HepG2 (cell line): ENCODE results near the gene UQCR10. TPM values are rescaled to one million over a fixed set of nuclear protein-coding genes. Genes with fewer than 3 reads are reported as not detected.

Experiments
- ATAC-seq: fragments of 200-7000 bp; cut with Tn5 transposase; 3 replicates; pipeline ENCODE4 v1.9.1; 2020; ENCODE audit warnings: mild to moderate bottlenecking, moderate library complexity
- Bru-seq: library from RNA; stranded (reverse); fragments of 400-500 nt; gene quantifications from one replicate; lab custom pipeline; 2021; lab: Mats Ljungman, UMichigan
- BruChase-seq, 2 experiments: library from RNA; stranded (reverse); fragments of 400-500 nt; gene quantifications; one replicate each; lab custom pipeline; 2021; lab: Mats Ljungman, UMichigan
- BruUV-seq: library from RNA; stranded (reverse); fragments of 400-500 nt; replicated peaks from 2 replicates; lab custom pipeline; 2021; lab: Mats Ljungman, UMichigan
- CTCF ChIA-PET: fragments of 300-600 bp; formaldehyde crosslinking; extraction: SDS; loops from one replicate; lab custom pipeline; 2021; ENCODE audit warnings: low total read pairs, inconsistent platforms, low intra/inter-chr PET ratio; lab: Yijun Ruan, JAX
- POLR2A ChIA-PET: fragments of 350-600 bp; sonication (Branson Sonifier 250); formaldehyde crosslinking; loops from one replicate; lab custom pipeline; 2020; ENCODE audit warnings: antibody characterized with exemption, inconsistent platforms; lab: Yijun Ruan, JAX
- DNase-seq: peaks from one replicate; pipeline ENCODE4 v3.0.0-alpha.2; 2015; ENCODE audit warnings: low spot score
- FAIRE-seq: peaks from 3 replicates; lab custom pipeline; 2011; peaks lifted over from hg19 to GRCh38; lab: Jason Lieb, UNC
- H2AFZ ChIP-seq: one replicate; pipeline ENCODE4 v1.6.1; 2011; ENCODE audit warnings: low read length, inconsistent platforms
- H3K27ac ChIP-seq: fragments of 300-600 bp; 3 replicates; pipeline ENCODE4 v1.8.0; 2011; ENCODE audit warnings: mixed run types, mild to moderate bottlenecking, mixed read lengths, low read length, inconsistent platforms; ENCODE audit not compliant: insufficient read depth; ENCODE audit errors: extremely low read length
- H3K27me3 ChIP-seq, 2 experiments: fragments of 200-600 bp in 1 of 2; 2 replicates in 1 of 2; 3 replicates in 1 of 2; pipeline versions ENCODE4 v1.6.0 to v1.8.0; 2011; ENCODE audit warnings: low read length in 2 of 2, mild to moderate bottlenecking in 2 of 2, moderate library complexity in 2 of 2, inconsistent platforms in 1 of 2; ENCODE audit not compliant: insufficient read depth in 2 of 2, control insufficient read depth in 1 of 2
- H3K36me3 ChIP-seq, 2 experiments: fragments of 200-600 bp in 1 of 2; replicated peaks in 1 of 2; 2 replicates in 1 of 2; 3 replicates in 1 of 2; pipeline versions ENCODE4 v1.5.1 to v1.8.0; 2011; ENCODE audit warnings: low read length in 2 of 2, inconsistent platforms in 1 of 2; ENCODE audit not compliant: insufficient read depth in 2 of 2, control insufficient read depth in 1 of 2
- H3K4me1 ChIP-seq: 2 replicates; pipeline ENCODE4 v1.5.1; 2012; ENCODE audit warnings: low read length, inconsistent platforms; ENCODE audit not compliant: insufficient read depth
- H3K4me2 ChIP-seq: 2 replicates; pipeline ENCODE4 v1.6.0; 2011; ENCODE audit warnings: low read depth, low read length, inconsistent platforms
- H3K4me3 ChIP-seq, 3 experiments: fragments of 200-600 bp in 1 of 3; sonication (generic), shearing (Covaris generic) in 1 of 3; replicated peaks in 1 of 3; 2 replicates each; pipeline ENCODE4 v1.5.1; 2011 to 2016; ENCODE audit warnings: low read length in 3 of 3, inconsistent platforms in 2 of 3, low read depth in 2 of 3, mild to moderate bottlenecking in 2 of 3, control low read depth in 1 of 3, mixed read lengths in 1 of 3; ENCODE audit not compliant: insufficient read depth in 1 of 3
- H3K79me2 ChIP-seq: one replicate; pipeline ENCODE4 v1.6.1; 2011; ENCODE audit warnings: low read length, inconsistent platforms; ENCODE audit not compliant: insufficient read depth
- H3K9ac ChIP-seq: 2 replicates; pipeline ENCODE4 v1.6.0; 2011; ENCODE audit warnings: mild to moderate bottlenecking, low read depth, low read length, inconsistent platforms; ENCODE audit not compliant: insufficient read depth
- H3K9me3 ChIP-seq: 2 replicates; pipeline ENCODE4 v1.5.1; 2012; ENCODE audit warnings: mild to moderate bottlenecking, low read length
- H4K20me1 ChIP-seq: 2 replicates; pipeline ENCODE4 v1.6.0; 2011; ENCODE audit warnings: inconsistent platforms, mild to moderate bottlenecking, low read length, moderate library complexity; ENCODE audit not compliant: insufficient read depth
- AHR ChIP-seq: IDR thresholded peaks from 2 replicates; pipeline ENCODE4 v1.6.1; 2018; ENCODE audit warnings: missing genetic modification reagents, missing compliant biosample characterization
- EEA1 ChIP-seq: sonication (generic); formaldehyde crosslinking; IDR thresholded peaks from 2 replicates; pipeline ENCODE4 v1.5.1; 2020; ENCODE audit warnings: mild to moderate bottlenecking, missing genetic modification reagents, borderline replicate concordance
- ESRRA ChIP-seq: sonication (generic); formaldehyde crosslinking; IDR thresholded peaks from 2 replicates; pipeline ENCODE4 v1.5.1; 2020; ENCODE audit warnings: mild to moderate bottlenecking, low read depth, missing genetic modification reagents
- HHEX ChIP-seq: IDR thresholded peaks from 2 replicates; pipeline ENCODE4 v1.6.1; 2016; ENCODE audit warnings: control low read depth
- HMGA1 ChIP-seq: sonication (generic); formaldehyde crosslinking; conservative IDR thresholded peaks from 2 replicates; pipeline ENCODE4 v1.4.0; 2020; ENCODE audit warnings: missing genetic modification reagents
- NR2F2 ChIP-seq: IDR thresholded peaks from 2 replicates; pipeline ENCODE4 v1.6.1; 2012; ENCODE audit warnings: low read depth, inconsistent platforms, borderline replicate concordance
- SOX13 ChIP-seq, 3 experiments: fragments of 450-650 bp in 1 of 3; sonication (generic) in 1 of 3; formaldehyde crosslinking in 1 of 3; IDR thresholded peaks in 2 of 3; conservative IDR thresholded peaks in 1 of 3; 2 replicates each; pipeline versions ENCODE4 v1.5.0 to v1.6.1; 2016 to 2020; ENCODE audit warnings: antibody characterized with exemption in 1 of 3, mild to moderate bottlenecking in 1 of 3, missing compliant biosample characterization in 1 of 3, missing genetic modification reagents in 1 of 3, moderate library complexity in 1 of 3
- ZBTB3 ChIP-seq: sonication (generic); formaldehyde crosslinking; IDR thresholded peaks from 2 replicates; pipeline ENCODE4 v1.4.0; 2020; ENCODE audit warnings: low read depth, mild to moderate bottlenecking, moderate library complexity, missing genetic modification reagents, borderline replicate concordance
- ZNF12 ChIP-seq: sonication (generic); formaldehyde crosslinking; IDR thresholded peaks from 2 replicates; pipeline ENCODE4 v1.5.0; 2020; ENCODE audit warnings: missing genetic modification reagents
- ZNF784 ChIP-seq: sonication (generic); formaldehyde crosslinking; IDR thresholded peaks from 2 replicates; pipeline ENCODE4 v1.5.1; 2020; ENCODE audit warnings: missing genetic modification reagents, mild to moderate bottlenecking, borderline replicate concordance
- WGBS: methylation state at CpG from one replicate; pipeline ENCODE4 v1.1.6; 2017; ENCODE audit warnings: low lambda C conversion rate; 5-methylcytosine and 5-hydroxymethylcytosine counted together
- in situ Hi-C: cut with HindIII; loops from 2 replicates; pipeline ENCODE4 v1.10.0; 2017; ENCODE audit warnings: low pct_unique_long_range_greater_than_20kb; ENCODE audit not compliant: extremely low pct_ligation_motif_present
- intact Hi-C: fragments of 100-400 bp; cut with micrococcal nuclease; formaldehyde crosslinking; loops from one replicate; pipeline ENCODE4 v1.10.0; 2022; ENCODE audit not compliant: unreplicated experiment
- long read RNA-seq, 2 experiments: library from RNA in 1 of 2; library from polyadenylated mRNA in 1 of 2; stranded (forward) in 1 of 2; unstranded in 1 of 2; transcript quantifications; one replicate each; pipeline ENCODE4 v2.0.0, GENCODE V29; 2019 to 2022
- polyA minus RNA-seq, 3 experiments: library from RNA; depleted of rRNA, polyadenylated mRNA; stranded (reverse); fragments of >200 nt; gene quantifications; 2 replicates each; pipeline ENCODE4 v1.2.3, GENCODE V29; 2011; ENCODE audit warnings: low replicate concordance in 1 of 3
- polyA plus RNA-seq, 8 experiments: library from polyadenylated mRNA; depleted of rRNA in 3 of 8; stranded (reverse) in 7 of 8; unstranded in 1 of 8; fragments of >200 nt; fragmentation: Illumina TruSeq in 4 of 8; extraction: Trizol in 4 of 8; gene quantifications; 2 replicates each; pipeline versions ENCODE4 v1.2.1 to v1.2.3, GENCODE V29; 2011 to 2016; ENCODE audit warnings: low read depth in 4 of 8, missing spikeins in 1 of 8, mixed read lengths in 1 of 8; ENCODE audit not compliant: insufficient read depth in 1 of 8
- total RNA-seq, 5 experiments: library from RNA; depleted of rRNA; stranded (reverse); fragments of >200 nt; fragmentation: Illumina TruSeq; extraction: Trizol; gene quantifications; 2 replicates each; pipeline ENCODE4 v1.2.3, GENCODE V29; 2016; ENCODE audit warnings: low read depth in 1 of 5

Gene UQCR10
- 225 and 309 TPM in 2 replicates for total RNA-seq (2016; rRNA removed; fragmentation: Illumina TruSeq; extraction: Trizol)
- 89.2 and 115 TPM in 2 replicates for total RNA-seq (2016; cell fraction: cytosol; rRNA removed; fragmentation: Illumina TruSeq; extraction: Trizol; ENCODE audit: low read depth)
- total RNA-seq (2016; cell fraction: insoluble cytoplasmic fraction; rRNA removed; fragmentation: Illumina TruSeq; extraction: Trizol) = 226 and 327 TPM in 2 replicates
- total RNA-seq (2016; cell fraction: membrane; rRNA removed; fragmentation: Illumina TruSeq; extraction: Trizol) = 166 and 174 TPM in 2 replicates
- 63.2 and 78.3 TPM in 2 replicates for total RNA-seq (2016; cell fraction: nucleus; rRNA removed; fragmentation: Illumina TruSeq; extraction: Trizol)
- polyA plus RNA-seq (2011; rRNA removed) = 203 and 232 TPM in 2 replicates
- polyA plus RNA-seq (2011; cell fraction: cytosol; rRNA removed) = 210 and 287 TPM in 2 replicates
- 54.5 and 66.4 TPM in 2 replicates for polyA plus RNA-seq (2011; cell fraction: nucleus; rRNA removed)
- 157 and 173 TPM in 2 replicates for polyA plus RNA-seq (2012)
- 119 and 141 TPM in 2 replicates for polyA plus RNA-seq (2016; cell fraction: cytosol; fragmentation: Illumina TruSeq; extraction: Trizol; ENCODE audit: low read depth)
- 316 and 360 TPM in 2 replicates for polyA plus RNA-seq (2016; cell fraction: insoluble cytoplasmic fraction; fragmentation: Illumina TruSeq; extraction: Trizol; ENCODE audit: low read depth)
- 156 and 169 TPM in 2 replicates for polyA plus RNA-seq (2016; cell fraction: membrane; fragmentation: Illumina TruSeq; extraction: Trizol; ENCODE audit: low read depth)
- 145 and 146 TPM in 2 replicates for polyA plus RNA-seq (2016; cell fraction: nucleus; fragmentation: Illumina TruSeq; extraction: Trizol; ENCODE audit: insufficient read depth, low read depth)
- polyA minus RNA-seq (2011; rRNA and poly(A)+ RNA removed; ENCODE audit: low replicate concordance) = 174 and 191 TPM in 2 replicates
- polyA minus RNA-seq (2011; cell fraction: cytosol; rRNA and poly(A)+ RNA removed) = 62.8 and 71.2 TPM in 2 replicates
- polyA minus RNA-seq (2011; cell fraction: nucleus; rRNA and poly(A)+ RNA removed) = 35.6 and 37.2 TPM in 2 replicates
- Bru-seq, nascent RNA = percentile 92 among the genes with signal in this experiment
- BruChase-seq, experiment 1, labeled RNA remaining after a 6-hour chase = percentile 95 among the genes with signal in this experiment
- BruChase-seq, experiment 2, labeled RNA remaining after a 2-hour chase = percentile 84 among the genes with signal in this experiment
- long read RNA-seq, experiment 1, transcript UQCR10-201 (2 exons, 916 nt) = major isoform, 612 of 681 reads
- long read RNA-seq, experiment 1, transcript UQCR10-202 (2 exons, 584 nt) = minor isoform, 61 of 681 reads
- long read RNA-seq, experiment 1, partial matches to known transcripts = 0 of 681 reads
- long read RNA-seq, experiment 1, other reads (novel, unspliced or antisense) = 8 of 681 reads
- long read RNA-seq, experiment 2, transcript UQCR10-201 (2 exons, 916 nt) = major isoform, 250 of 320 reads
- long read RNA-seq, experiment 2, transcript UQCR10-202 (2 exons, 584 nt) = minor isoform, 49 of 320 reads
- long read RNA-seq, experiment 2, partial matches to known transcripts = 6 of 320 reads
- long read RNA-seq, experiment 2, other reads (novel, unspliced or antisense) = 15 of 320 reads

- POLR2A ChIA-PET = interaction anchor here (0.8 to 2.2 kb wide), 19 partner anchors 9 to 656 kb away, joined by 3 to 31 read pairs (median 4); partner anchors contain the start of genes ASCC2 and TBC1D10A
- Histone ChIP-seq H3K9ac (peak within 1 kb of the TSS; percentile 94), H3K27me3 (peaks cover 0 to 4% of the 10 kb centered on the region in 2 experiments; a peak in 1 of 5 replicates), H3K4me1 (peaks cover 62% of the 10 kb centered on the region), H3K79me2 (peaks cover 33% of the 10 kb centered on the region), H3K27ac (peak within 1 kb of the TSS; percentile 88), H4K20me1 (no peaks in the 10 kb centered on the region), H3K4me3 (peak within 1 kb of the TSS; percentile 95), H2AFZ (peak within 1 kb of the TSS; percentile 71), H3K36me3 (no peaks in the 10 kb centered on the region; a peak in 1 of 5 replicates), H3K9me3 (no peaks in the 10 kb centered on the region), H3K4me2 (peak within 1 kb of the TSS; percentile 87)
- TSS peak; percentile 87 for BruUV-seq
- DNase-seq (peak; percentile 85), FAIRE-seq (no peak), ATAC-seq (peak; percentile 65)
- CTCF ChIA-PET = no interaction called here
- in situ Hi-C loops (no loop called here), intact Hi-C loops (loop anchor here (1.0 to 2.0 kb wide), 2 partner anchors 15 to 115 kb away; partner anchors contain the start of gene MTMR3)
- 2% methylated on average over 41 of the region's 46 CpGs for WGBS
- TF ChIP-seq ZBTB3 (CRISPR knock-in tag) (no peak), ZNF12 (CRISPR knock-in tag) (no peak), ESRRA (CRISPR knock-in tag) (peak; percentile 76; the same call in 1 of the 2 replicates), SOX13 (IDR thresholded peaks at IDR 0.05) (no peak), SOX13 (CRISPR knock-in tag; conservative IDR thresholded peaks at IDR 0.05 in 1 of 2, IDR thresholded peaks at IDR 0.05 in 1 of 2) (0 out of 4 replicates have a peak, but pooled peaks of 1 of the 2 experiments have one; percentile 4), NR2F2 (no peak), AHR (CRISPR knock-in tag) (peak; percentile 69; the same call in 1 of the 2 replicates), EEA1 (CRISPR knock-in tag) (no peak), HHEX (CRISPR knock-in tag) (no peak), ZNF784 (CRISPR knock-in tag) (no peak), HMGA1 (CRISPR knock-in tag) (no peak)
Measured at GRCh38 chr22:29767171-29768051, at the start of gene UQCR10. TSS of gene UQCR10 (plus strand) at chr22:29767369. CDS start at chr22:29767399, 30 bp downstream.
